GM23338 (cell line): Measurements from ENCODE around the gene ELFN2.
A peak's percentile ranks its signal among the peaks of the same experiment; 100 is the strongest.

Experiments
- CTCF ChIP-seq, 2 experiments: fragments of 200-600 bp in 1 of 2; sonication (generic) in 1 of 2; conservative IDR thresholded peaks; 2 replicates each; pipeline versions ENCODE4 v1.5.1 to v1.6.1; 2016 to 2017; ENCODE audit warnings: antibody characterized with exemption in 2 of 2, low read depth in 2 of 2, mild to moderate bottlenecking in 2 of 2, moderate library complexity in 1 of 2
- EZH2 ChIP-seq: fragments of 200-600 bp; sonication (generic); IDR thresholded peaks from one replicate; pipeline ENCODE4 v1.8.0; 2017; ENCODE audit warnings: antibody characterized with exemption, mild to moderate bottlenecking, low read depth; ENCODE audit not compliant: unreplicated experiment
- EZH2phosphoT487 ChIP-seq: fragments of 200-600 bp; sonication (generic); IDR thresholded peaks from one replicate; pipeline ENCODE4 v1.8.1; 2018; ENCODE audit warnings: antibody characterized with exemption; ENCODE audit not compliant: unreplicated experiment
- JUNB ChIP-seq: IDR thresholded peaks from one replicate; pipeline ENCODE4 v1.6.1; 2016; ENCODE audit warnings: antibody characterized with exemption; ENCODE audit not compliant: unreplicated experiment
- POLR2AphosphoS5 ChIP-seq: IDR thresholded peaks from 2 replicates; pipeline ENCODE4 v1.6.1; 2016; ENCODE audit warnings: antibody characterized with exemption, low read depth
- TF ChIP-seq, protein P1 (sequence below): IDR thresholded peaks from one replicate; pipeline ENCODE4 v1.6.1; 2018; ENCODE audit warnings: antibody characterized with exemption; ENCODE audit not compliant: unreplicated experiment

DNA sequence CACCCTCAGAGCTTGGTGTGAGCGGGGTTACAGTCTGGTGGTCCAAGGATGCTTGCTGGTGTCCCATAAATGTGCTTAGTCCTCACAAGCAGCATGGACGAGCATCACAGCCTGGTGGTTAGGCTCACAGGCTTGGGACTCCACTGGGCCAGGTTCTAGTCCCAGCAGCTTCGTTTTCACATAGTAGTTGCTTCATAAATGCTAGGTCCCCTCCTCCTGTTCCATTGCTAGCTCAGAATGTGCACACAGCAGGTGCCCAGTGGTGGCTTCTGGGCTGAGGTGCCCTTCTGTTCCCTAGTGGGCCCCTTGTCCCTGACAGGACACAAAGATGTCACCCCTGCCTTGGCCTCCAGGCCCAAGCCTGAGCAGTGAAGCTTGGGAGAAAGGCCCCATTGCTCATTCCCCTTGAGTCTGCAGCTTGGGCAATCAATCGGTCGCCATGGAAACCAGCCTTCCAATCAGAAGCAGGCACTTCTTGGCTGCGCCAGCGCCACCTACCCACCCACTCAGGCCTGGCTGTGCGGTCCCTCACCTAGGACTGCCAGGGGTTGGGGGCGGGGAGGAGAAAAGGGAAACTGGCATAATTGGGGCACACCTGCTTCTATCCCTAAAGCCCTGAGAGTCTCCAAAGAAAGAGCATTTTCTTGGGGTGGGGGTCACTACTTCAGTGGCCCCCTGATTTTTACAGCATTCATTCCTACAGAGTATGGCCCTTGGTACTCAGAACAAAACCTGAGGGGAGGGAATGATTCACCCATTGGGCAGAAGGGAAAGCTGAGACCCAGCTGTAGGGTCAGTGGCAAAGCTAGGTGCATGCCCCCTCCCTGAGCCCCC lies 96.9 kb downstream of the ELFN2 start:
- TF ChIP-seq CTCF (conservative IDR thresholded peaks at IDR 0.05; ENCODE audit: low read depth in 2 of 2) = peak; percentile 49 to 70
- no peak for TF ChIP-seq POLR2AphosphoS5
- TF ChIP-seq, protein P1, sequence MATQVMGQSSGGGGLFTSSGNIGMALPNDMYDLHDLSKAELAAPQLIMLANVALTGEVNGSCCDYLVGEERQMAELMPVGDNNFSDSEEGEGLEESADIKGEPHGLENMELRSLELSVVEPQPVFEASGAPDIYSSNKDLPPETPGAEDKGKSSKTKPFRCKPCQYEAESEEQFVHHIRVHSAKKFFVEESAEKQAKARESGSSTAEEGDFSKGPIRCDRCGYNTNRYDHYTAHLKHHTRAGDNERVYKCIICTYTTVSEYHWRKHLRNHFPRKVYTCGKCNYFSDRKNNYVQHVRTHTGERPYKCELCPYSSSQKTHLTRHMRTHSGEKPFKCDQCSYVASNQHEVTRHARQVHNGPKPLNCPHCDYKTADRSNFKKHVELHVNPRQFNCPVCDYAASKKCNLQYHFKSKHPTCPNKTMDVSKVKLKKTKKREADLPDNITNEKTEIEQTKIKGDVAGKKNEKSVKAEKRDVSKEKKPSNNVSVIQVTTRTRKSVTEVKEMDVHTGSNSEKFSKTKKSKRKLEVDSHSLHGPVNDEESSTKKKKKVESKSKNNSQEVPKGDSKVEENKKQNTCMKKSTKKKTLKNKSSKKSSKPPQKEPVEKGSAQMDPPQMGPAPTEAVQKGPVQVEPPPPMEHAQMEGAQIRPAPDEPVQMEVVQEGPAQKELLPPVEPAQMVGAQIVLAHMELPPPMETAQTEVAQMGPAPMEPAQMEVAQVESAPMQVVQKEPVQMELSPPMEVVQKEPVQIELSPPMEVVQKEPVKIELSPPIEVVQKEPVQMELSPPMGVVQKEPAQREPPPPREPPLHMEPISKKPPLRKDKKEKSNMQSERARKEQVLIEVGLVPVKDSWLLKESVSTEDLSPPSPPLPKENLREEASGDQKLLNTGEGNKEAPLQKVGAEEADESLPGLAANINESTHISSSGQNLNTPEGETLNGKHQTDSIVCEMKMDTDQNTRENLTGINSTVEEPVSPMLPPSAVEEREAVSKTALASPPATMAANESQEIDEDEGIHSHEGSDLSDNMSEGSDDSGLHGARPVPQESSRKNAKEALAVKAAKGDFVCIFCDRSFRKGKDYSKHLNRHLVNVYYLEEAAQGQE = no peak
- TF ChIP-seq EZH2phosphoT487 = no peak
- no peak for TF ChIP-seq EZH2
- TF ChIP-seq JUNB = no peak
